ENCODE results near the gene IQCK. TPM values are rescaled to one million over a fixed set of nuclear protein-coding genes. Genes with fewer than 3 reads are reported as not detected.
A peak's percentile ranks its signal among the peaks of the same experiment; 100 is the strongest.

IQCK gene
- total RNA-seq, 6 donors from 2014 or later, result 9.3 to 50.3 (median 18.3) TPM

GRCh38 chr16:19733551-19733950, 15.5 kb downstream of the IQCK start:
- WGBS, 2 donors, result 84 to 92% methylated on average over 6 of the region's 6 CpGs
- Histone ChIP-seq H3K27me3 (no peaks in the 10 kb centered on the region), H3K4me3 (no peak overlapping the region), H3K36me3 (peaks cover 0 to 16% (median 3%) of the 10 kb centered on the region in 4 donors), H3K9me3 (no peaks in the 10 kb centered on the region), H3K4me1 (no peaks in the 10 kb centered on the region), H3K27ac (no peak overlapping the region)
- DNase-seq, result no peak
- no peak for ATAC-seq (ENCODE audit: low FRiP score in 2 of 2)
- TF ChIP-seq EP300 (IDR thresholded peaks at IDR 0.05) (no peak), POLR2AphosphoS5 (IDR thresholded peaks at IDR 0.05) (no peak), POLR2A (IDR thresholded peaks at IDR 0.05) (no peak)
- TF ChIP-seq, protein P1, sequence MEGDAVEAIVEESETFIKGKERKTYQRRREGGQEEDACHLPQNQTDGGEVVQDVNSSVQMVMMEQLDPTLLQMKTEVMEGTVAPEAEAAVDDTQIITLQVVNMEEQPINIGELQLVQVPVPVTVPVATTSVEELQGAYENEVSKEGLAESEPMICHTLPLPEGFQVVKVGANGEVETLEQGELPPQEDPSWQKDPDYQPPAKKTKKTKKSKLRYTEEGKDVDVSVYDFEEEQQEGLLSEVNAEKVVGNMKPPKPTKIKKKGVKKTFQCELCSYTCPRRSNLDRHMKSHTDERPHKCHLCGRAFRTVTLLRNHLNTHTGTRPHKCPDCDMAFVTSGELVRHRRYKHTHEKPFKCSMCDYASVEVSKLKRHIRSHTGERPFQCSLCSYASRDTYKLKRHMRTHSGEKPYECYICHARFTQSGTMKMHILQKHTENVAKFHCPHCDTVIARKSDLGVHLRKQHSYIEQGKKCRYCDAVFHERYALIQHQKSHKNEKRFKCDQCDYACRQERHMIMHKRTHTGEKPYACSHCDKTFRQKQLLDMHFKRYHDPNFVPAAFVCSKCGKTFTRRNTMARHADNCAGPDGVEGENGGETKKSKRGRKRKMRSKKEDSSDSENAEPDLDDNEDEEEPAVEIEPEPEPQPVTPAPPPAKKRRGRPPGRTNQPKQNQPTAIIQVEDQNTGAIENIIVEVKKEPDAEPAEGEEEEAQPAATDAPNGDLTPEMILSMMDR (IDR thresholded peaks at IDR 0.05), result no peak

DNA sequence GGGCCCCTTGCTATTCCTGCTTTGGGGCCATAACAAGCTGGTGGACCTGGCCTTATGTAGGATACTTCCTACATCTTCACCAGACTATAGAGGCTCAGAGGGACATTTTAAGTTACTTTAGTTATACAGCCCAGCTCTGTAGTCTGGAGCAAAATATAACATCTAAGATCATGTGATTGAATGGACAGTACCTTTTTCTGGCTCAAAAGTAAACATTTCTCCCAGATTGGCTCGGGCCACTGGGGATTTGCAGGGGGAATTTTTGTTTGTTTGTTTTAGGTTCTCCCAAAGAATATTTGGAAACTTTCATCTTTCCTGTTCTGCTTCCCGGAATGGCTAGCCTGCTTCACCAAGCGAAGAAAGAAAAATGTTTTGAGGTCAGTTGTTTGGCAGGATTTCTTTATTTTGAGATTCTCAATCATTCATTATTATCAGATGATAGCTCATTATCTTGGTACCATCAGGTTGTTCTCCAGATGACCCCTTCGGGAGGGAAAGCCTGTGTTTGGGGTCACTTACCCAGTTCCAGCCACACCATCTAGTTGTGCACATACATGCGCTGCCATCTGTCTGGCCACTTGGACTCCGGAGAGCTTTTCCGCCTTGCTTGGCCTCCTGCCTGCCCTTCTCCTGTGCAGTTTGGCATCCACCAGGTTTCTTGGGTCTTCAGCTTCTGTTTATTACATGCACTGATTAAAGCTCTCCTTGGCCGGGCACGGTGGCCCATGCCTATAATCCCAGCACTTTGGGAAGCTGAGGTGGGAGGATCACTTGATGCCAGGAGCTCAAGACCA, 17.2 kb downstream of the IQCK start:
- Histone ChIP-seq H3K27me3 (no peaks in the 10 kb centered on the region), H3K27ac (peak overlapping the region in 2 of 4 donors; percentile 2 to 24), H3K4me1 (no peaks in the 10 kb centered on the region), H3K9me3 (no peaks in the 10 kb centered on the region), H3K36me3 (peaks cover 0 to 16% (median 3%) of the 10 kb centered on the region in 4 donors), H3K4me3 (no peak overlapping the region)
- DNase-seq (no peak), ATAC-seq (ENCODE audit: low FRiP score in 2 of 2) (no peak)
- TF ChIP-seq POLR2A (IDR thresholded peaks at IDR 0.05), result no peak
- TF ChIP-seq, protein P1 (IDR thresholded peaks at IDR 0.05), result no peak
- no peak for TF ChIP-seq POLR2AphosphoS5 (IDR thresholded peaks at IDR 0.05)
- TF ChIP-seq EP300 (IDR thresholded peaks at IDR 0.05), result no peak
- WGBS, 2 donors, result 56 to 67% methylated on average over 9 of the region's 9 CpGs

DNA sequence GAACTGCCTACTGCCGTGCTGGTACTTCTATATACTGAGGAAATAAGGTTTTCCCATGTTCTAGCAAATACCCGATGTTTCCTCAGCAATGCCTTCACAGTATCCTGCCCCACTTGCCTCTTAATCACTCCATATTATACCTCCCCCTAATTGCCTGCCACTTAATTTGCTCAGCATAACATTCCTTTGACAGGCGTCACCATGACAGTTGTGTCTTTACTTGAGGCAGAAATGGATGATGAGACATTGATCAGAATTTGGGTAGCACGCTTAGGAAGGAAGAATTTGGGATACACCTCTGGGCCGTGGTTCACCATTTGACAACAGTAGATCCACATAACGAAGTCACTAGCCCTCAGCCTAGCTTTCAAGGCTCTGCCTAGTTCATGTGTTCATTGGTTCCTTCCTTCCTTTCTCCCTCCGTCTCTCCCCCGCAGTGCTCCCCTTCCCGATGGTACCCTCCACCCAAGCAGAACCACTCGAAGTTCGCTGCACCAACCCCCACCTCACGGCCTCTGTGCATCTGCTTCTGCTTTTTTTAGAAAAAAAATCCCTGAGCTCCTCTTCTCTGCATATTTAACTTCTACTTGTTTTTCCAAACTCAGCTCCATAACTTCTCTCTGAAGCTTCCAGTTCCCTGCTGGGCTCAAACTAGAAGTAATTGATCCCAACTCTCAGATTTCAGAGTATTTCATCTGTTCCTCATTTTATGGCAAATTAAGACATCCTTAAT, 19.4 kb downstream of the IQCK start:
- ATAC-seq (ENCODE audit: low FRiP score in 2 of 2) (no peak), DNase-seq (no peak)
- TF ChIP-seq, protein P1 (IDR thresholded peaks at IDR 0.05), result no peak
- TF ChIP-seq POLR2A (IDR thresholded peaks at IDR 0.05) (no peak), EP300 (IDR thresholded peaks at IDR 0.05) (no peak), POLR2AphosphoS5 (IDR thresholded peaks at IDR 0.05) (no peak)
- Histone ChIP-seq H3K36me3 (peaks cover 0 to 12% (median 3%) of the 10 kb centered on the region in 4 donors), H3K27ac (no peak overlapping the region), H3K27me3 (no peaks in the 10 kb centered on the region), H3K4me1 (no peaks in the 10 kb centered on the region), H3K9me3 (no peaks in the 10 kb centered on the region), H3K4me3 (no peak overlapping the region)
- WGBS, 2 donors, result 75 to 78% methylated on average over 12 of the region's 12 CpGs

DNA sequence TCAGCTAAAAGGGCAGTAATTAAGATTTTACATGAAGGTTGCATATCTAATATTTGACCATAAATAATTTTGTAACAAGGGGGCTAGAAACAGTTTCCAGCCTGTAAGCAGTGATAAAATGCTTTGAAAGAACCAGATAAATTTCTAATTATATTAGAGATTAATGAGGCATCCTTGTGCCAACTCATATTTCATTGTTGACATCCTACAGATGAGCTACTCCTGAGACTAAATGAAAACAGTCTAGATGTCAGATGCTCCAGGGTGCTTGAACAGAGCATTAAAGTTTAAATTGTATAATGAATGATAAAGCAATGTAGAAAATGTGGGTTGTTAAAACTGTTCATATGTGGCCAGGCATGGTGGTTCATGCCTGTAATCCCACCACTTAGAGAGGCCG, 23.3 kb downstream of the IQCK start:
- ATAC-seq (ENCODE audit: low FRiP score in 2 of 2), result no peak
- TF ChIP-seq, protein P1 (IDR thresholded peaks at IDR 0.05), result no peak
- no peak for TF ChIP-seq POLR2AphosphoS5 (IDR thresholded peaks at IDR 0.05)
- peaks cover 0 to 2% (median 0%) of the 10 kb centered on the region in 4 donors for H3K4me1 ChIP-seq
- H3K4me3 ChIP-seq, result no peak overlapping the region
- DNase-seq, result no peak
- no peak overlapping the region for H3K27ac ChIP-seq
- H3K36me3 ChIP-seq, result no peaks in the 10 kb centered on the region
- H3K27me3 ChIP-seq, result no peaks in the 10 kb centered on the region
- 93 to 94% methylated on average over 1 of the region's 1 CpG for WGBS, 2 donors
- no peaks in the 10 kb centered on the region for H3K9me3 ChIP-seq

All from upper lobe of left lung (tissue), 6 donors.